Measurements from ENCODE around the gene SMOC2.
"Not testable (repeated sequence)": the region's sequence is repeated elsewhere in the genome, so short reads cannot be mapped to it uniquely, and the experiment has no call there.

SMOC2 gene

DNA sequence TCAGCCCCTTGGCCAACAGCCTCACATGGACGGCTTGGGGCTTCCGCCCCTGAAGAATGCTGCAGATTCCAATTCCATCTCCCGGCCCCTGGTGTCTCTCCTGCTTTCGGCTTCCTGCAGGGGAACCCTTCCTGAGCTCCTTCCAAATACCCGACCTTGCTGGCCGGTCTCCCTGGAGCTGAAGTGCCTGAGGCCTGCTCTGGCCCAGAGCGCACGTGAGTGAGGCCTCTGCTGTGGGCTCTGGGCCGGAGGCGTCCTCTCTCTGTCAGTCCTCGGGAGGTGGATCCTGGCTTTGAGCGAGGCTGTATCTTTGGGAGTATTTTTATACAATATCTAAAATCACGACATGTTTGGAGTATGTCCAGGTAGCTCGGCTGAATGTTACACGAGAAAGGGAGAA is 253.8 kb downstream of the SMOC2 start:
- DNase-seq, result not testable (repeated sequence)

GRCh38 chr6:168695701-168696100 is 254.7 kb downstream of the SMOC2 start:
- DNase-seq, result no peak

- DNase-seq, result no peak
Measured at GRCh38 chr6:168698923-168699322, 257.9 kb downstream of the SMOC2 start.

- no peak for DNase-seq
Measured at GRCh38 chr6:168699631-168700295, 258.8 kb downstream of the SMOC2 start.

DNA sequence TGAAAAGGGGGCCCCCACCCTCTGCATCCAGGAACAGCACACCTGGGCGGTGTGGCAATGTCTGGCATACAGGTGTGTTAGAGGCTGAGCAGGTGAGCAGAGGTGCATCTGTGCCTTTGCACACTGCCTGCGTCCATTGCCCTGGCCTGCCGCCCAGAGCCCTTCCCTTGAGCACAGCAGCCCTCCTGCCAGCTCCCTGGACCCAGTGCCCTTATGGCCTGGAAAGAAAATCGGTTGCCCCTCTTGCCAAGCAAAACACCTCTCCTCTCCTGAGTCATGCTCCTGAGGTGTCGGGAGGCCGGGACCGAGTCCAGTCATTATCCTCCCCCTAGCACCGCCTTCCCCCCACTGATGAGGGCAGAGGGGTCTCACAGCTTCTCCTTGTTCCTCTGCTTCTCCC is 259.9 kb downstream of the SMOC2 start:
- no peak for DNase-seq

DNA sequence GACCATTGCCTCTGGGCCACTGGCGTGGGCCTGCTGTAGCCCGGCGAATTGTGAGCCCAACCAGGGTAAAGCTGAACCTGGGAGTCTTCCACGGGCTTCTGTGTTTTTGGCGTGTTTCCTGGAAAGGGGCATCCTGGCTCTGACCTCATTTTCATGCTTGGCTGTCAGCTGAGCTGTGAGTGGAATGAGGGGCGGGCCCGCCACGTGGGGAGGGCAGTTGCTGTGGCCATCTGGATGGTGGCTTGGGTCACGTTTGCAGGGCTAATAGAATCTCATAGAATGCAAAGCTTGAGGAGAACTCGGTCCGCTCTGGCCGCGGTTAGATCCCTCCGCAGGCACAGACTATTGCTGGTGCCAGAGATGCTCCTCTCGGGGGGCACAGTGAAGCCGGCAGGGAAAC is 263.0 kb downstream of the SMOC2 start:
- no peak for DNase-seq

- DNase-seq, result no peak
Measured at GRCh38 chr6:168704678-168705077, 263.7 kb downstream of the SMOC2 start.

- DNase-seq, result not testable (repeated sequence)
Measured at GRCh38 chr6:168705271-168705670, 264.3 kb downstream of the SMOC2 start.

- DNase-seq, result no peak
Measured at GRCh38 chr6:168706471-168707177, 265.6 kb downstream of the SMOC2 start.

GRCh38 chr6:168708526-168708925 is 267.5 kb downstream of the SMOC2 start:
- DNase-seq, result no peak

DNA sequence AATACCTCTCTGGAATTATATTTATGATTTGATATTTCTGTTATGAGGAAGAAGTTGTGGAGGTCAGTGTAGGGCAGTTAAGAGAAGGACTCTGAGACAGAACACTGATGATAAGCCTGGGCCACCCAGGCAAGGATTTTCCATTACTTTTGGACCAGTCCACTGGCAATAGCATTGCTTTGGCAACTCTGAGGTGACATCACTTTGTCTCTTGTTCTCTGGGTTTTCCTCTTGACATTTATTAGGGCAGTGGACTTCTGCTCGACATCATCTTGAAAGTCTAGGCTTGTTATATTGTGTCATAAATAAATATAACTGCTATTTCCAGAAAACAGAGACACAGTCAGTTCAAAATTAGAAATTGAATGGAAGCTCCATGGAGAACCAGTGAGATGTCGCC is 268.0 kb downstream of the SMOC2 start:
- DNase-seq, result no peak

GRCh38 chr6:168709390-168709789 is 268.4 kb downstream of the SMOC2 start:
- no peak for DNase-seq

- no peak for DNase-seq
Measured at GRCh38 chr6:168709991-168710390, 269.0 kb downstream of the SMOC2 start.

- no peak for DNase-seq
Measured at GRCh38 chr6:168711049-168711640, 270.2 kb downstream of the SMOC2 start.

- DNase-seq, result no peak
Measured at GRCh38 chr6:168711666-168712300, 270.8 kb downstream of the SMOC2 start.

- no peak for DNase-seq
Measured at GRCh38 chr6:168712993-168713392, 272.0 kb downstream of the SMOC2 start.

- DNase-seq, result no peak
Measured at GRCh38 chr6:168713839-168714238, 272.9 kb downstream of the SMOC2 start.

DNA sequence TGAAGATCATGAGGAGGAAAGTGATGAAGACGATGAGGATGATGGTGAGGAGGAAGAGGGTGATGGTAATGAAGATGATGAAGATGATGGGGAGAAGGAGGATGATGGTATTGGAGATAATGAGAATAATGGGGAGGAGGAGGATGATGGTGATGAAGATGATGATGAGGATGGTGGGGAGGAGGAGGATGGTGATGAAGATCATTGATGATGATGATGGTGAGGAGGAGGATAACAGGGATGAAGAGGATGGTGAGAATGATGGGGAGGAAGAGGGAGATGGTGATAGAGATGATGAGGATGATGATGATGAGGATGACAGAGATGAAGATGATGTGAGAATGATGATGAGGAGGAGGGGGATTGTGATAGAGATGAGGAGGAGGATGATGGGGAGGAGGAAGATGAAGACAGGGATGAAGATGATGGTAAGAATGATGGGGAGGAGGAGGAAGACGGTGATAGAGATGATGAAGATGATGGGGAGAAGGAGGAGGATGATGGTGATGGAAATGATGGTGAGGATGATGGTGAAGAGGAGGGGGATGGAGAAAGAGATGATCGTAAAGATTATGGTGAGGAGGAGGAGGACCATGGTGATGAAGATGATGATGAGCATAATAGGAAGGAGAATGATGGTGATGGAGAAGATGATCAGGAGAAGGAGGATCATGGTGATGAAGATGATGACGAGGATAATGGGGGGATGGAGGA is 273.7 kb downstream of the SMOC2 start:
- no peak for DNase-seq

- DNase-seq, result no peak
Measured at GRCh38 chr6:168715643-168716481, 274.9 kb downstream of the SMOC2 start.

GRCh38 chr6:168716581-168716980 is 275.6 kb downstream of the SMOC2 start:
- no peak for DNase-seq

DNA sequence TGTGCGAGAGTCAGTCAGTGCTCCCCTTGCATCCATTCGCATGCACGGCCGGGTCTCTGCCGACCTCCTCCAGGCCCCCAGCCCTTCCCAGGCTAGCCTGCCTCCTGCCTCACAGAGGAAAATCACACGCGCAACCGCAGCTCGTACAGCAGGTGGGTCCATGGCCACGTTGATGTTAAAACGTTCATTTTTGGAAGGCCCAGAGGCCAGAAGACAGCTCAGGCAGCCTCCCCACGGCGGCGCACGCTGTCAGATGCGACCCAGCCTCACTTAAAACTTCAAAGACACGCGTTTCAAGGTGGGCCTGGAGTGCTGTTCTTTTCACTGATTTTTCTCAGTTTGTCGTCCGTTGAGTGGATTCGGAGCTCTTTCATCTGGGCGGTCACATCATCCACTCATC is 276.5 kb downstream of the SMOC2 start:
- DNase-seq, result no peak
